OCI-LY3 (cell line): ENCODE results near the gene TULP1.

Source experiments
- H2AFZ ChIP-seq: fragments of 200-600, 300-600 bp; shearing (Covaris generic); 2 replicates; pipeline ENCODE4 v1.6.0; 2014; ENCODE audit warnings: antibody characterized with exemption, low read depth, low read length
- H3K27ac ChIP-seq: fragments of 200-600, 300-600 bp; sonication (generic); 2 replicates; pipeline ENCODE4 v1.5.1; 2014; ENCODE audit warnings: mild to moderate bottlenecking, low read length, moderate library complexity, mixed read lengths
- H3K27me3 ChIP-seq: fragments of 200-600, 300-600 bp; sonication (generic); 2 replicates; pipeline ENCODE4 v1.6.1; 2014; ENCODE audit warnings: low read depth, low read length, mixed read lengths
- H3K36me3 ChIP-seq: fragments of 200-600, 300-600 bp; sonication (generic); replicated peaks from 2 replicates; pipeline ENCODE3; 2014; ENCODE audit warnings: low read depth, low read length, mixed read lengths
- H3K4me1 ChIP-seq: fragments of 300-600, 200-600 bp; sonication (generic); 2 replicates; pipeline ENCODE4 v1.6.1; 2014; ENCODE audit warnings: low read length, mixed read lengths
- H3K4me2 ChIP-seq: fragments of 200-600, 300-600 bp; sonication (generic); 2 replicates; pipeline ENCODE4 v1.6.1; 2014; ENCODE audit warnings: low read length, mixed read lengths
- H3K4me3 ChIP-seq: fragments of 300-600, 200-600 bp; sonication (generic); 2 replicates; pipeline ENCODE4 v1.5.1; 2014; ENCODE audit warnings: antibody characterized with exemption, mild to moderate bottlenecking, low read length, moderate library complexity
- H3K79me2 ChIP-seq: fragments of 300-600, 200-600 bp; shearing (Covaris generic); 2 replicates; pipeline ENCODE4 v1.6.1; 2014; ENCODE audit warnings: mild to moderate bottlenecking, low read length, mixed read lengths
- H3K9ac ChIP-seq: fragments of 300-600, 200-600 bp; shearing (Covaris generic); 2 replicates; pipeline ENCODE4 v1.6.0; 2014; ENCODE audit warnings: mild to moderate bottlenecking, low read length, moderate library complexity
- H3K9me3 ChIP-seq: fragments of 200-600, 300-600 bp; shearing (Covaris generic); 2 replicates; pipeline ENCODE4 v1.6.1; 2014; ENCODE audit warnings: low read length, mixed read lengths; ENCODE audit not compliant: insufficient read depth
- H4K20me1 ChIP-seq: fragments of 200-600, 300-600 bp; sonication (generic); 2 replicates; pipeline ENCODE4 v1.6.1; 2016; ENCODE audit warnings: low read length, mixed read lengths; ENCODE audit not compliant: insufficient read depth
- CTCF ChIP-seq: fragments of 200-600, 300-600 bp; sonication (generic); IDR thresholded peaks from 2 replicates; pipeline ENCODE4 v1.5.1; 2014; ENCODE audit warnings: antibody characterized with exemption, low read length, low read depth
- EZH2phosphoT487 ChIP-seq: fragments of 200-600 bp; shearing (Covaris generic); IDR thresholded peaks from 2 replicates; pipeline ENCODE4 v1.6.1; 2018; ENCODE audit warnings: antibody characterized with exemption, mixed run types, low read depth

The TULP1 gene

GRCh38 chr6:35489066-35489465 is 23.6 kb downstream of the TULP1 start:
- Histone ChIP-seq H3K4me1 (peaks cover 15% of the 10 kb centered on the region), H3K4me2 (no peak overlapping the region), H2AFZ (no peak overlapping the region), H3K9me3 (no peaks in the 10 kb centered on the region), H3K27me3 (peaks cover 17% of the 10 kb centered on the region; the same call in 1 of the 2 replicates), H3K79me2 (no peaks in the 10 kb centered on the region), H3K9ac (no peak overlapping the region), H4K20me1 (no peaks in the 10 kb centered on the region), H3K4me3 (no peak overlapping the region), H3K27ac (no peak overlapping the region), H3K36me3 (no peaks in the 10 kb centered on the region)
- TF ChIP-seq EZH2phosphoT487 (no peak), CTCF (no peak)

- Histone ChIP-seq H3K9me3 (no peaks in the 10 kb centered on the region), H3K36me3 (no peaks in the 10 kb centered on the region), H3K4me3 (no peak overlapping the region), H3K9ac (no peak overlapping the region), H4K20me1 (no peaks in the 10 kb centered on the region), H3K79me2 (no peaks in the 10 kb centered on the region), H3K27ac (no peak overlapping the region), H3K4me1 (peaks cover 13% of the 10 kb centered on the region), H3K27me3 (peaks cover 16% of the 10 kb centered on the region; the same call in 1 of the 2 replicates), H3K4me2 (no peak overlapping the region), H2AFZ (no peak overlapping the region)
- TF ChIP-seq CTCF, result no peak
- TF ChIP-seq EZH2phosphoT487, result no peak
Observed at GRCh38 chr6:35488517-35488862, 24.2 kb downstream of the TULP1 start.

- H3K9ac ChIP-seq, result no peak overlapping the region
- no peaks in the 10 kb centered on the region for H3K9me3 ChIP-seq
- H4K20me1 ChIP-seq, result no peaks in the 10 kb centered on the region
- no peak overlapping the region for H2AFZ ChIP-seq
- no peak for TF ChIP-seq CTCF
- no peak for TF ChIP-seq EZH2phosphoT487
- no peak overlapping the region for H3K27ac ChIP-seq
- H3K4me3 ChIP-seq, result no peak overlapping the region
- no peaks in the 10 kb centered on the region for H3K79me2 ChIP-seq
- H3K36me3 ChIP-seq, result no peaks in the 10 kb centered on the region
- H3K27me3 ChIP-seq, result peaks cover 12% of the 10 kb centered on the region; the same call in 1 of the 2 replicates
- H3K4me2 ChIP-seq, result no peak overlapping the region
- peaks cover 13% of the 10 kb centered on the region for H3K4me1 ChIP-seq
Observed at GRCh38 chr6:35487658-35488516, 24.8 kb downstream of the TULP1 start.

- H3K27ac ChIP-seq, result no peak overlapping the region
- H3K9ac ChIP-seq, result no peak overlapping the region
- no peak overlapping the region for H3K4me2 ChIP-seq
- peaks cover 13% of the 10 kb centered on the region for H3K4me1 ChIP-seq
- no peaks in the 10 kb centered on the region for H3K9me3 ChIP-seq
- no peaks in the 10 kb centered on the region for H3K36me3 ChIP-seq
- H4K20me1 ChIP-seq, result no peaks in the 10 kb centered on the region
- H3K27me3 ChIP-seq, result peaks cover 6% of the 10 kb centered on the region; the same call in 1 of the 2 replicates
- TF ChIP-seq CTCF (no peak), EZH2phosphoT487 (no peak)
- H3K79me2 ChIP-seq, result no peaks in the 10 kb centered on the region
- H3K4me3 ChIP-seq, result no peak overlapping the region
- no peak overlapping the region for H2AFZ ChIP-seq
Observed at GRCh38 chr6:35486005-35486925, 26.4 kb downstream of the TULP1 start.
